Measurements from ENCODE around the gene HADHA. TPM values are rescaled to one million over a fixed set of nuclear protein-coding genes. Genes with fewer than 3 reads are reported as not detected.

HADHA gene
- total RNA-seq, 6 donors from 2014 or later: 61.8 to 120 (median 110) TPM

GRCh38 chr2:26241928-26242436, 2.5 kb downstream of the HADHA start:
- Histone ChIP-seq H3K9me3 (no peaks in the 10 kb centered on the region), H3K27ac (no peak overlapping the region), H3K4me1 (peaks cover 37 to 47% (median 44%) of the 10 kb centered on the region in 4 donors), H3K36me3 (peaks cover 0 to 19% (median 9%) of the 10 kb centered on the region in 4 donors), H3K27me3 (no peaks in the 10 kb centered on the region), H3K4me3 (no peak overlapping the region)
- WGBS, 2 donors: 82 to 86% methylated on average over 6 of the region's 6 CpGs
- no peak for TF ChIP-seq POLR2A (IDR thresholded peaks at IDR 0.05)
- TF ChIP-seq, protein P1, sequence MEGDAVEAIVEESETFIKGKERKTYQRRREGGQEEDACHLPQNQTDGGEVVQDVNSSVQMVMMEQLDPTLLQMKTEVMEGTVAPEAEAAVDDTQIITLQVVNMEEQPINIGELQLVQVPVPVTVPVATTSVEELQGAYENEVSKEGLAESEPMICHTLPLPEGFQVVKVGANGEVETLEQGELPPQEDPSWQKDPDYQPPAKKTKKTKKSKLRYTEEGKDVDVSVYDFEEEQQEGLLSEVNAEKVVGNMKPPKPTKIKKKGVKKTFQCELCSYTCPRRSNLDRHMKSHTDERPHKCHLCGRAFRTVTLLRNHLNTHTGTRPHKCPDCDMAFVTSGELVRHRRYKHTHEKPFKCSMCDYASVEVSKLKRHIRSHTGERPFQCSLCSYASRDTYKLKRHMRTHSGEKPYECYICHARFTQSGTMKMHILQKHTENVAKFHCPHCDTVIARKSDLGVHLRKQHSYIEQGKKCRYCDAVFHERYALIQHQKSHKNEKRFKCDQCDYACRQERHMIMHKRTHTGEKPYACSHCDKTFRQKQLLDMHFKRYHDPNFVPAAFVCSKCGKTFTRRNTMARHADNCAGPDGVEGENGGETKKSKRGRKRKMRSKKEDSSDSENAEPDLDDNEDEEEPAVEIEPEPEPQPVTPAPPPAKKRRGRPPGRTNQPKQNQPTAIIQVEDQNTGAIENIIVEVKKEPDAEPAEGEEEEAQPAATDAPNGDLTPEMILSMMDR (IDR thresholded peaks at IDR 0.05): no peak
- no peak for TF ChIP-seq POLR2AphosphoS5 (IDR thresholded peaks at IDR 0.05)
- TF ChIP-seq EP300 (IDR thresholded peaks at IDR 0.05): no peak
- DNase-seq: no peak
- ATAC-seq (ENCODE audit: low FRiP score in 2 of 2): no peak

- 69 to 84% methylated on average over 4 of the region's 4 CpGs for WGBS, 2 donors
- ATAC-seq (ENCODE audit: low FRiP score in 2 of 2) (no peak), DNase-seq (peak in 1 of 2 donors; percentile 40)
- Histone ChIP-seq H3K36me3 (peaks cover 9 to 53% (median 40%) of the 10 kb centered on the region in 4 donors), H3K27me3 (no peaks in the 10 kb centered on the region), H3K4me3 (no peak overlapping the region), H3K9me3 (no peaks in the 10 kb centered on the region), H3K27ac (no peak overlapping the region), H3K4me1 (peaks cover 18 to 33% (median 28%) of the 10 kb centered on the region in 4 donors)
- TF ChIP-seq, protein P1 (IDR thresholded peaks at IDR 0.05): no peak
- no peak for TF ChIP-seq POLR2AphosphoS5 (IDR thresholded peaks at IDR 0.05)
- no peak for TF ChIP-seq POLR2A (IDR thresholded peaks at IDR 0.05)
- no peak for TF ChIP-seq EP300 (IDR thresholded peaks at IDR 0.05)
Observed at GRCh38 chr2:26238311-26238958, 6.0 kb downstream of the HADHA start.

DNA sequence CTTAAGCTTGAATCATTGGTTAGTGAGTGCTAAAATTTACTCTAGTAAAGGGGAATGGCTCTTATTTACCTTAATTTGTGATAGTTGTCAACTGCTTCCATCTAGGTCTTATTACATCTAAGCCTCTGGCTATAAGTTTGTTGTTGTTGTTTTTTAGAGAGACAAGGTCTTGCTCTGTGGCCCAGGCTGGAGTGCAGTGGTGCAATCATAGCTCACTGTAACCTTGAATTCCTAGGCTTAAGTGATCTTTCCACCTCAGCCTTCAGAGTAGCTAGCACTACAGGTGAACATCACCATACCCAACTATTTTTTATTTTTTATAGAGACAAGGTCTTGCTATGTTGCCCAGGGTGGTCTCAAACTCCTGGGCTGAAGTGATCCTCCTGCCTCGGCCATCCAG, 6.6 kb downstream of the HADHA start:
- 92% methylated on average over 1 of the region's 1 CpG for WGBS, 2 donors
- Histone ChIP-seq H3K9me3 (no peaks in the 10 kb centered on the region), H3K4me1 (peaks cover 12 to 27% (median 24%) of the 10 kb centered on the region in 4 donors), H3K27me3 (no peaks in the 10 kb centered on the region), H3K27ac (no peak overlapping the region), H3K36me3 (peaks cover 15 to 59% (median 45%) of the 10 kb centered on the region in 4 donors), H3K4me3 (no peak overlapping the region)
- DNase-seq: no peak
- no peak for ATAC-seq (ENCODE audit: low FRiP score in 2 of 2)
- TF ChIP-seq EP300 (IDR thresholded peaks at IDR 0.05) (no peak), POLR2AphosphoS5 (IDR thresholded peaks at IDR 0.05) (no peak), POLR2A (IDR thresholded peaks at IDR 0.05) (no peak)
- TF ChIP-seq, protein P1 (IDR thresholded peaks at IDR 0.05): no peak

- no peak for ATAC-seq (ENCODE audit: low FRiP score in 2 of 2)
- no peaks in the 10 kb centered on the region for H3K9me3 ChIP-seq
- H3K4me1 ChIP-seq: peaks cover 0 to 14% (median 5%) of the 10 kb centered on the region in 4 donors
- H3K36me3 ChIP-seq: peaks cover 30 to 87% (median 73%) of the 10 kb centered on the region in 4 donors
- TF ChIP-seq, protein P1 (IDR thresholded peaks at IDR 0.05): peak in 1 of 6 experiments; percentile 18
- no peak for TF ChIP-seq POLR2A (IDR thresholded peaks at IDR 0.05)
- no peaks in the 10 kb centered on the region for H3K27me3 ChIP-seq
- DNase-seq: no peak
- no peak overlapping the region for H3K4me3 ChIP-seq
- 87 to 95% methylated on average over 9 of the region's 9 CpGs for WGBS, 2 donors
- H3K27ac ChIP-seq: no peak overlapping the region
Observed at GRCh38 chr2:26235089-26235488, 9.3 kb downstream of the HADHA start.

DNA sequence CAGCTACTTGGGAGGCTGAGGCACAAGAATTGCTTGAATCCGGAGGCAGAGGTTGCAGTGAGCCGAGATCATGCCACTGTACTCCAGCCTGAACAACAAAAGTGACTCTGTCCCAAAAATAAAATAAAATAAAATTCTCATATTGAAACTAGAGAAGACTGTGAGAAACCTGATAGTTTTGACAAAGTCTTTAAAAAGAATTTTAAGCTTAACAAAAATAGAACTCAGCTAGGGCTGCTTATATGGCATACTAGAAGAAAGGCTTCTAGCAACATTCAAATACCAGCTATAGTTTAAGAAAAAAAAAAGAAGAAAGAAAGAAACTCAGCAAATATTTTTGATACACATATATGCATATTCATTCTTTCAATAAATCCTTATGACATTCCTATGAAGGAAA, 13.6 kb downstream of the HADHA start:
- Histone ChIP-seq H3K4me1 (no peaks in the 10 kb centered on the region), H3K27me3 (no peaks in the 10 kb centered on the region), H3K9me3 (no peaks in the 10 kb centered on the region), H3K4me3 (no peak overlapping the region), H3K36me3 (peaks cover 44 to 97% (median 91%) of the 10 kb centered on the region in 4 donors), H3K27ac (no peak overlapping the region)
- 93 to 94% methylated on average over 2 of the region's 2 CpGs for WGBS, 2 donors
- no peak for DNase-seq
- no peak for ATAC-seq (ENCODE audit: low FRiP score in 2 of 2)
- no peak for TF ChIP-seq POLR2A (IDR thresholded peaks at IDR 0.05)
- TF ChIP-seq, protein P1 (IDR thresholded peaks at IDR 0.05): no peak
- no peak for TF ChIP-seq EP300 (IDR thresholded peaks at IDR 0.05)
- no peak for TF ChIP-seq POLR2AphosphoS5 (IDR thresholded peaks at IDR 0.05)

All from upper lobe of left lung (tissue), 6 donors.